H1 (cell line): ENCODE measurements around the gene FLVCR1. TPM values are rescaled to one million over a fixed set of nuclear protein-coding genes. Genes with fewer than 3 reads are reported as not detected.
A peak's percentile ranks its signal among the peaks of the same experiment; 100 is the strongest.

Source experiments
- CTCF ChIA-PET: fragments of 300-600 bp; sonication (Branson Sonifier 250); formaldehyde crosslinking; loops from one replicate; lab custom pipeline; 2021; ENCODE audit not compliant: partially characterized antibody; lab: Charles Lee
- POLR2A ChIA-PET: fragments of 300-600 bp; sonication (Branson Sonifier 250); formaldehyde crosslinking; loops from one replicate; lab custom pipeline; 2021; ENCODE audit warnings: inconsistent platforms; ENCODE audit not compliant: partially characterized antibody; lab: Charles Lee
- DNase-seq, 2 experiments: peaks; one replicate each; pipeline versions ENCODE4 v3.0.0 to v3.0.0-alpha.2; 2010 to 2022; ENCODE audit warnings: low spot score in 2 of 2, low read depth in 1 of 2, mixed read lengths in 1 of 2
- FAIRE-seq: peaks from 2 replicates; lab custom pipeline; 2011; peaks lifted over from hg19 to GRCh38; lab: Jason Lieb, UNC
- H2AFZ ChIP-seq: 2 replicates; pipeline ENCODE4 v1.8.1; 2012; ENCODE audit warnings: low read length, inconsistent platforms
- H2AK5ac ChIP-seq: 2 replicates; pipeline ENCODE4 v1.6.1; 2013; ENCODE audit warnings: low read depth, low read length
- H2BK120ac ChIP-seq: replicated peaks from 2 replicates; pipeline ENCODE3; 2013; ENCODE audit warnings: low read depth, low read length, inconsistent platforms
- H2BK12ac ChIP-seq: 2 replicates; pipeline ENCODE4 v1.6.1; 2013; ENCODE audit warnings: low read depth, low read length
- H2BK15ac ChIP-seq: 2 replicates; pipeline ENCODE4 v1.6.1; 2013; ENCODE audit warnings: low read length
- H2BK20ac ChIP-seq: 2 replicates; pipeline ENCODE4 v1.6.1; 2013; ENCODE audit warnings: low read length
- H2BK5ac ChIP-seq: 2 replicates; pipeline ENCODE4 v1.6.1; 2013; ENCODE audit warnings: low read depth, low read length
- H3K14ac ChIP-seq: 2 replicates; pipeline ENCODE4 v1.6.1; 2013; ENCODE audit warnings: inconsistent platforms; ENCODE audit not compliant: insufficient read length
- H3K18ac ChIP-seq: 2 replicates; pipeline ENCODE4 v1.6.1; 2013; ENCODE audit warnings: low read length; ENCODE audit errors: extremely low read depth
- H3K23ac ChIP-seq: 2 replicates; pipeline ENCODE4 v1.6.1; 2013; ENCODE audit warnings: inconsistent platforms; ENCODE audit not compliant: insufficient read length
- H3K23me2 ChIP-seq: 2 replicates; pipeline ENCODE4 v1.6.1; 2013; ENCODE audit warnings: low read depth, low read length
- H3K27ac ChIP-seq: 2 replicates; pipeline ENCODE4 v1.6.1; 2011; ENCODE audit warnings: low read depth, low read length, inconsistent platforms
- H3K27me3 ChIP-seq, 4 experiments: replicated peaks in 1 of 4; 1 replicate in 1 of 4; 2 replicates in 3 of 4; pipeline versions ENCODE4 v1.6.1 to v1.8.1; 2011 to 2013; ENCODE audit warnings: low read length in 3 of 4, mild to moderate bottlenecking in 3 of 4, inconsistent platforms in 2 of 4, mixed read lengths in 2 of 4, moderate library complexity in 1 of 4; ENCODE audit not compliant: control insufficient read depth in 3 of 4, insufficient read depth in 3 of 4; ENCODE audit errors: extremely low read depth in 1 of 4
- H3K36me3 ChIP-seq, 4 experiments: 2 replicates each; pipeline versions ENCODE4 v1.6.1 to v1.8.1; 2011 to 2013; ENCODE audit warnings: mild to moderate bottlenecking in 4 of 4, low read length in 3 of 4, moderate library complexity in 2 of 4, control low read depth in 1 of 4, inconsistent platforms in 1 of 4; ENCODE audit not compliant: insufficient read depth in 4 of 4, control insufficient read depth in 2 of 4
- H3K4ac ChIP-seq: replicated peaks from 2 replicates; pipeline ENCODE3; 2013; ENCODE audit warnings: low read length, low read depth, mixed read lengths, inconsistent platforms; ENCODE audit not compliant: insufficient read length
- H3K4me1 ChIP-seq, 4 experiments: replicated peaks in 1 of 4; 1 replicate in 1 of 4; 2 replicates in 3 of 4; pipeline versions ENCODE4 v1.6.1 to v1.8.1; 2011 to 2013; ENCODE audit warnings: low read length in 3 of 4, inconsistent platforms in 2 of 4, mixed read lengths in 1 of 4; ENCODE audit not compliant: insufficient read depth in 4 of 4, control insufficient read depth in 3 of 4
- H3K4me2 ChIP-seq, 2 experiments: 2 replicates each; pipeline versions ENCODE4 v1.6.1 to v1.8.1; 2011 to 2013; ENCODE audit warnings: low read depth in 2 of 2, low read length in 2 of 2, control low read depth in 1 of 2, inconsistent platforms in 1 of 2, mild to moderate bottlenecking in 1 of 2; ENCODE audit not compliant: insufficient read depth in 1 of 2
- H3K4me3 ChIP-seq, 4 experiments: fragments of 200-600, 300-600 bp in 1 of 4; sonication (generic), shearing (Covaris generic), sonication (Bioruptor Twin) in 1 of 4; 2 replicates each; pipeline versions ENCODE4 v1.5.1 to v1.8.1; 2011 to 2016; ENCODE audit warnings: low read length in 4 of 4, low read depth in 3 of 4, control low read depth in 2 of 4, inconsistent platforms in 2 of 4, mild to moderate bottlenecking in 2 of 4, mixed read lengths in 1 of 4, moderate library complexity in 1 of 4; ENCODE audit not compliant: insufficient read depth in 2 of 4; ENCODE audit errors: extremely low read depth in 1 of 4
- H3K56ac ChIP-seq: replicated peaks from 2 replicates; pipeline ENCODE3; 2013; ENCODE audit warnings: low read depth, mild to moderate bottlenecking, mixed read lengths, low read length, inconsistent platforms; ENCODE audit not compliant: insufficient read length
- H3K79me1 ChIP-seq: 2 replicates; pipeline ENCODE4 v1.6.1; 2013; ENCODE audit warnings: low read depth, low read length, control low read depth
- H3K79me2 ChIP-seq, 2 experiments: 2 replicates each; pipeline versions ENCODE4 v1.6.1 to v1.8.1; 2012 to 2013; ENCODE audit warnings: low read length in 2 of 2, mild to moderate bottlenecking in 2 of 2, inconsistent platforms in 1 of 2; ENCODE audit not compliant: insufficient read depth in 2 of 2, control insufficient read depth in 1 of 2
- H3K9ac ChIP-seq, 4 experiments: replicated peaks in 1 of 4; 1 replicate in 1 of 4; 2 replicates in 3 of 4; pipeline versions ENCODE4 v1.6.1 to v1.8.1; 2011 to 2013; ENCODE audit warnings: low read depth in 3 of 4, low read length in 3 of 4, control low read depth in 2 of 4, mild to moderate bottlenecking in 2 of 4, moderate library complexity in 2 of 4, inconsistent platforms in 1 of 4; ENCODE audit errors: extremely low read depth in 1 of 4
- H3K9me3 ChIP-seq, 2 experiments: 2 replicates each; pipeline versions ENCODE4 v1.6.1 to v1.8.1; 2012 to 2013; ENCODE audit warnings: mild to moderate bottlenecking in 2 of 2, moderate library complexity in 2 of 2, control low read depth in 1 of 2, inconsistent platforms in 1 of 2, low read depth in 1 of 2, low read length in 1 of 2, mixed read lengths in 1 of 2; ENCODE audit not compliant: insufficient read depth in 2 of 2
- H4K20me1 ChIP-seq, 2 experiments: replicated peaks in 1 of 2; 2 replicates each; pipeline versions ENCODE3 to v1.8.1; 2011 to 2013; ENCODE audit warnings: inconsistent platforms in 2 of 2, low read length in 2 of 2, mild to moderate bottlenecking in 1 of 2; ENCODE audit not compliant: insufficient read depth in 2 of 2, control insufficient read depth in 1 of 2
- H4K5ac ChIP-seq: 2 replicates; pipeline ENCODE4 v1.6.1; 2013; ENCODE audit warnings: low read length, low read depth, mixed read lengths, inconsistent platforms; ENCODE audit not compliant: insufficient read length
- H4K8ac ChIP-seq: 2 replicates; pipeline ENCODE4 v1.8.0; 2013; ENCODE audit warnings: mild to moderate bottlenecking, moderate library complexity, low read length, inconsistent platforms; ENCODE audit not compliant: insufficient read depth; ENCODE audit errors: extremely low read depth
- H4K91ac ChIP-seq: replicated peaks from 2 replicates; pipeline ENCODE3; 2013; ENCODE audit warnings: low read length, mixed read lengths, inconsistent platforms; ENCODE audit not compliant: insufficient read length
- CHD1 ChIP-seq: IDR thresholded peaks from 2 replicates; pipeline ENCODE4 v1.6.1; 2012; ENCODE audit warnings: low read depth, low read length, improper control_type of control experiment
- CTBP2 ChIP-seq: IDR thresholded peaks from 2 replicates; pipeline ENCODE4 v1.7.0; 2011; ENCODE audit warnings: borderline replicate concordance, mild to moderate bottlenecking, moderate library complexity, mixed read lengths, low read length; ENCODE audit not compliant: insufficient read depth, insufficient read length
- EGR1 ChIP-seq: IDR thresholded peaks from 2 replicates; pipeline ENCODE4 v1.6.1; 2011; ENCODE audit warnings: low read depth, low read length, borderline replicate concordance
- EP300 ChIP-seq, 2 experiments: IDR thresholded peaks; 1 replicate in 1 of 2; 2 replicates in 1 of 2; pipeline ENCODE4 v1.6.1; 2011 to 2012; ENCODE audit warnings: low read depth in 2 of 2, low read length in 2 of 2, mild to moderate bottlenecking in 2 of 2, borderline replicate concordance in 1 of 2, inconsistent platforms in 1 of 2, moderate library complexity in 1 of 2
- JUN ChIP-seq: IDR thresholded peaks from 2 replicates; pipeline ENCODE4 v1.6.1; 2011; ENCODE audit warnings: low read depth, mild to moderate bottlenecking, improper control_type of control experiment, low read length
- JUND ChIP-seq: IDR thresholded peaks from 2 replicates; pipeline ENCODE4 v1.6.1; 2011; ENCODE audit warnings: mild to moderate bottlenecking, improper control_type of control experiment, low read length
- KDM1A ChIP-seq: fragments of 200-600, 300-600 bp; sonication (generic); IDR thresholded peaks from 2 replicates; pipeline ENCODE4 v1.7.1; 2016; ENCODE audit warnings: mild to moderate bottlenecking, low read length, borderline replicate concordance
- MAFK ChIP-seq: IDR thresholded peaks from 2 replicates; pipeline ENCODE4 v1.6.1; 2012; ENCODE audit warnings: low read depth, mild to moderate bottlenecking, improper control_type of control experiment, low read length
- WGBS, 2 experiments: shearing (Covaris generic) in 1 of 2; methylation state at CpG; one replicate each; pipeline versions ENCODE4 v1.1.6 to v1.1.7; 2013 to 2015; ENCODE audit warnings: low lambda C conversion rate in 2 of 2, mixed read lengths in 2 of 2, inconsistent platforms in 1 of 2, low coverage in 1 of 2, missing lambda C conversion rate in 1 of 2; ENCODE audit not compliant: insufficient replicate concordance in 2 of 2, insufficient coverage in 1 of 2, insufficient read length in 1 of 2; ENCODE audit errors: extremely low coverage in 1 of 2, missing lambda C conversion rate in 1 of 2; 5-methylcytosine and 5-hydroxymethylcytosine counted together
- polyA plus RNA-seq, 7 experiments: library from polyadenylated mRNA; depleted of rRNA in 3 of 7; stranded (reverse) in 5 of 7; unstranded in 2 of 7; fragments of >200 nt in 5 of 7; fragments of 200-250 nt in 2 of 7; gene quantifications; 1 replicate in 5 of 7; 2 replicates in 1 of 7; 4 replicates in 1 of 7; pipeline versions ENCODE4 v1.2.1 to v1.2.3, GENCODE V29; 2011 to 2013; ENCODE audit warnings: missing spikeins in 2 of 7, mixed read lengths in 2 of 7
- total RNA-seq: library from RNA; stranded (reverse); fragmentation: NEBNext Ultra II Directional; extraction: Animal tissue kit (Norgen Biotek cat#: 25700); gene quantifications from 2 replicates; pipeline ENCODE4 v1.2.1, GENCODE V29; 2021
- TF ChIP-seq, protein P1 (sequence below): IDR thresholded peaks from 2 replicates; pipeline ENCODE4 v1.6.1; 2012; ENCODE audit warnings: inconsistent platforms

Gene FLVCR1
- total and polyA plus RNA-seq, 2 of the 8 experiments (the other 6 are each of a cell fraction or from before 2014, with no cell fraction given): 31.8 to 75.7 TPM

DNA sequence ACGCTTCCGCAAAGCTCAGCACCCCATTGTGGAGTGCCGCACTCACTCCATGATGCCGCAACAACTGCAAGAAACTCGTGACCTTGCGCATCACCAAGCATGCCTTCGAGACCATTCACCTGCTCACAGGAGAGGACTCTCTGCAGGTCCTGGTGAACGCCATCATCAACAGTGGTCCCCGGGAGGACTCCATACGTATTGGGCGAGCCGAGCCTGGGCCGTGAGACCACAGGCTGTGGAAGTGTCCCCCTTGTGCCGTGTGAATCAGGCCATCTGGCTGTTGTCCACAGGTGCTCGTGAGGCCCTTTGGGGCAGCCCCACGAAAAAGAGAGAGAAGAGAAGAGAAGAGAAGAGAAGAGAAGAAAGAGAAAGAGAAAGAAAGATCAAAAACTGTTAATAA lies 33.9 kb upstream of the FLVCR1 start:
- POLR2A ChIA-PET: interaction anchor here (0.6 to 1.4 kb wide), 4 partner anchors 9 to 142 kb away, joined by 3 to 4 read pairs (median 3); no protein-coding TSS in a partner anchor
- no peak for FAIRE-seq
- TF ChIP-seq EGR1 (no peak), EP300 (IDR thresholded peaks at IDR 0.05; ENCODE audit: borderline replicate concordance in 1 of 2, low read depth in 2 of 2, low read length in 2 of 2) (no peak), JUND (no peak), CTBP2 (no peak), KDM1A (no peak), JUN (no peak), CHD1 (no peak), MAFK (no peak)
- TF ChIP-seq, protein P1, sequence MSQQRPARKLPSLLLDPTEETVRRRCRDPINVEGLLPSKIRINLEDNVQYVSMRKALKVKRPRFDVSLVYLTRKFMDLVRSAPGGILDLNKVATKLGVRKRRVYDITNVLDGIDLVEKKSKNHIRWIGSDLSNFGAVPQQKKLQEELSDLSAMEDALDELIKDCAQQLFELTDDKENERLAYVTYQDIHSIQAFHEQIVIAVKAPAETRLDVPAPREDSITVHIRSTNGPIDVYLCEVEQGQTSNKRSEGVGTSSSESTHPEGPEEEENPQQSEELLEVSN: no peak

More for the DNA sequence above, 33.9 kb upstream of the FLVCR1 start:
- H3K23ac ChIP-seq: no peak overlapping the region
- no peak overlapping the region for H2BK5ac ChIP-seq
- no peak overlapping the region for H4K5ac ChIP-seq
- no peaks in the 10 kb centered on the region for H3K79me2 ChIP-seq
- H3K27ac ChIP-seq: no peak overlapping the region
- H3K14ac ChIP-seq: no peak overlapping the region
- no peak overlapping the region; the same call in 1 of the 2 replicates for H2AK5ac ChIP-seq
- no peaks in the 10 kb centered on the region; a peak in 1 of 8 replicates for H3K36me3 ChIP-seq
- H2AFZ ChIP-seq: no peak overlapping the region
- no peaks in the 10 kb centered on the region for H3K9me3 ChIP-seq
- H2BK15ac ChIP-seq: no peak overlapping the region
- peak overlapping the region; percentile 60; the same call in 1 of the 2 replicates for H2BK12ac ChIP-seq
- H4K20me1 ChIP-seq: no peaks in the 10 kb centered on the region
- H3K79me1 ChIP-seq: no peaks in the 10 kb centered on the region
- no peak overlapping the region for H3K56ac ChIP-seq
- no peak overlapping the region for H4K8ac ChIP-seq
- H2BK120ac ChIP-seq: no peak overlapping the region
- CTCF ChIA-PET: interaction anchor here (1.4 to 1.9 kb wide), 3 partner anchors 9 to 29 kb away, joined by 3 to 7 read pairs (median 3); no protein-coding TSS in a partner anchor
- H3K23me2 ChIP-seq: no peaks in the 10 kb centered on the region
- no peak overlapping the region for H3K4me2 ChIP-seq
- H3K9ac ChIP-seq: no peak overlapping the region
- WGBS, 2 experiments: 98% methylated on average over 15 of the region's 16 CpGs; no CpG with 5 or more reads in 1 of the 2 experiments
- H3K4me3 ChIP-seq: no peak overlapping the region
- H3K27me3 ChIP-seq: no peaks in the 10 kb centered on the region
- H3K4ac ChIP-seq: no peak overlapping the region
- peaks cover 0 to 2% (median 0%) of the 10 kb centered on the region in 4 experiments; a peak in 1 of 7 replicates for H3K4me1 ChIP-seq
- no peak overlapping the region for H3K18ac ChIP-seq
- H4K91ac ChIP-seq: no peak overlapping the region
- peak overlapping the region; percentile 61; the same call in 1 of the 2 replicates for H2BK20ac ChIP-seq
- no peak for DNase-seq
